ENCODE data around the gene PSMD4. TPM values are rescaled to one million over a fixed set of nuclear protein-coding genes. Genes with fewer than 3 reads are reported as not detected.

The PSMD4 gene
- total RNA-seq, 6 experiments from 2014 or later: 194 to 228 (median 217) TPM

DNA sequence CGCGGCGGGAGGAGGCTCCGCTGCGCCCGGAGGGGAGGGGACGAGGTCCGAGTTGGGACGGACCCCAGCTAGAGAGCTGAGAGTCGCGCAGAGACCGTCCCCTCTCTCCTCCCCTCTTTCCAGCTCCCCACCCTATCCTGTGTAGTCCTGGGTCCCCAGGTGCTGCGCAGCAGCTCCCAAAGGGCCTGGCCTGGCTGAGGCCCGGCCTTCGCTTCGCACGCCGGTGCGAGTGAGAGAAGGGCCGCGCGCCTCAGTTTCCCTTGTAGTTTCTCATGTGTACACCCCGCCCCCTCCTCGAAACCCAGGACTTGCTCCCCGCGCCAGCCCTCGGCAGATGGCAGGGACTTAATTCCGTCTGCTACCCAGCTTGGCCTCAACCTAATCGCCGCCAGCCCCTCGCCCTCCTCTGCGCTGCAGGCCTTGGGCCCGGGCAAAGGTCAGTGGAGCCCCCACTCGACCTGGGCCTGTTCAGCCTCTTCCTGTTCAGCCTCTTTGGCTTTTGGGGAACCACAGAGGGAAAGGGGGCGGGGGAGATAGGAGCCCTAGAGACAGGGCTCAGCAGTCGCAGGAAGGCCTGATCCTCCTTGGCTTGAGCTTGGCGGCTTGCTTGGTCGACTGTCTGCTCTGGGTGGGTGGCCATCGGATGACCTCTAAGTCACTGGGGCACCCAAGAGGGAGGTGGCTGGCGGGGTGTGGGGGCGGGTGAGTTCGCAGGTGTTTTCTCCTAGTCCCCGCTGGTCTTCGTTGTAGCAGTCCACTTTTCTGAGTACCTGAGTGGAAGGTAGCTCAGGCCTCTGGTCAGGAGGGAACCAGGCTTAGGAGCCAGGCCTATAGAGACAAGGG, 28.6 kb downstream of the PSMD4 start:
- peak overlapping the region; percentile 98 for H3K4me3 Mint-ChIP-seq
- H3K36me3 Mint-ChIP-seq (ENCODE audit: low read depth): no peaks in the 10 kb centered on the region; the same call in 1 of the 2 replicates
- H3K27me3 Mint-ChIP-seq (ENCODE audit: insufficient read depth): peaks cover 8% of the 10 kb centered on the region
- H3K9me3 Mint-ChIP-seq: no peaks in the 10 kb centered on the region
- H3K4me1 Mint-ChIP-seq (ENCODE audit: low read depth): peaks cover 16% of the 10 kb centered on the region
- no peak for TF ChIP-seq CTCF (IDR thresholded peaks at IDR 0.05)
- H3K27ac Mint-ChIP-seq: peak overlapping the region; percentile 89
- DNase-seq: no peak

DNA sequence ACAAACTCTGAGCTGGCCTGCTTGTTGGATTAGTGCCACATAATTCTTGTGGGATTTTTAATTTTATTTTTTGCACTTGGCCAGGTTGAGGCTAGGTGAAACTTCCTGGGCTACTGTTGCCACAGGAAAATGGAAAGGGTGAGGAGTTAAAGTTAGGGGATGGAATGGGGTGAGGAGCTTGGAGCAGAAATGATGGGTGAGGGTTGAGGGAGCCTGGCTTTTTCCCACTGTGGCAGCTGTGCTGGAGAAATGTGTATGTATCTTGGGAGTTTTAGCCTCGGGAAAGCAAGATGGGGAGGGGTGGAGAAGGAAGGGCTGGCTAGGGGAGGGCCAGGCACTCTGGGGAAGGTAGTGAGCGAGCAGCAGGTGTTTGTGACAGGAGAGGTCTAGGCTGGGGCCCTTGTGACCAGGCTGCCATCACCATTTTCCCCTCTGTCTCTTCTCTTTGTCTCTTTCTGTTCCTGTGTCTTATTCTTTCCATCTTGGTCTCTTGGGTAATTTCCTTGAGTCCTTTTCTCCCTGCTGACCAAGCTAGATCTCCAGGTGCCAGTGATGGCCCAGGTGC, 29.6 kb downstream of the PSMD4 start:
- H3K27me3 Mint-ChIP-seq (ENCODE audit: insufficient read depth): peaks cover 8% of the 10 kb centered on the region
- peaks cover 9% of the 10 kb centered on the region for H3K36me3 Mint-ChIP-seq (ENCODE audit: low read depth)
- no peaks in the 10 kb centered on the region for H3K9me3 Mint-ChIP-seq
- peaks cover 16% of the 10 kb centered on the region for H3K4me1 Mint-ChIP-seq (ENCODE audit: low read depth)
- peak overlapping the region; percentile 98 for H3K4me3 Mint-ChIP-seq
- peak overlapping the region; percentile 89 for H3K27ac Mint-ChIP-seq
- no peak for DNase-seq
- TF ChIP-seq CTCF (IDR thresholded peaks at IDR 0.05): no peak

- Mint-ChIP-seq H3K4me3 (no peak overlapping the region), H3K36me3 (ENCODE audit: low read depth) (peaks cover 9% of the 10 kb centered on the region), H3K4me1 (ENCODE audit: low read depth) (peaks cover 16% of the 10 kb centered on the region), H3K9me3 (no peaks in the 10 kb centered on the region), H3K27me3 (ENCODE audit: insufficient read depth) (peaks cover 15% of the 10 kb centered on the region), H3K27ac (peak overlapping the region; percentile 24; the same call in 1 of the 2 replicates)
- no peak for DNase-seq
- TF ChIP-seq CTCF (IDR thresholded peaks at IDR 0.05): no peak
Measured at GRCh38 chr1:151286619-151287340, 32.2 kb downstream of the PSMD4 start.

- Mint-ChIP-seq H3K27ac (no peak overlapping the region), H3K36me3 (ENCODE audit: low read depth) (peaks cover 9% of the 10 kb centered on the region), H3K27me3 (ENCODE audit: insufficient read depth) (peaks cover 13% of the 10 kb centered on the region), H3K4me1 (ENCODE audit: low read depth) (peaks cover 16% of the 10 kb centered on the region), H3K4me3 (no peak overlapping the region), H3K9me3 (no peaks in the 10 kb centered on the region)
- no peak for DNase-seq
- TF ChIP-seq CTCF (IDR thresholded peaks at IDR 0.05): no peak
Measured at GRCh38 chr1:151287341-151287699, 32.8 kb downstream of the PSMD4 start.

DNA sequence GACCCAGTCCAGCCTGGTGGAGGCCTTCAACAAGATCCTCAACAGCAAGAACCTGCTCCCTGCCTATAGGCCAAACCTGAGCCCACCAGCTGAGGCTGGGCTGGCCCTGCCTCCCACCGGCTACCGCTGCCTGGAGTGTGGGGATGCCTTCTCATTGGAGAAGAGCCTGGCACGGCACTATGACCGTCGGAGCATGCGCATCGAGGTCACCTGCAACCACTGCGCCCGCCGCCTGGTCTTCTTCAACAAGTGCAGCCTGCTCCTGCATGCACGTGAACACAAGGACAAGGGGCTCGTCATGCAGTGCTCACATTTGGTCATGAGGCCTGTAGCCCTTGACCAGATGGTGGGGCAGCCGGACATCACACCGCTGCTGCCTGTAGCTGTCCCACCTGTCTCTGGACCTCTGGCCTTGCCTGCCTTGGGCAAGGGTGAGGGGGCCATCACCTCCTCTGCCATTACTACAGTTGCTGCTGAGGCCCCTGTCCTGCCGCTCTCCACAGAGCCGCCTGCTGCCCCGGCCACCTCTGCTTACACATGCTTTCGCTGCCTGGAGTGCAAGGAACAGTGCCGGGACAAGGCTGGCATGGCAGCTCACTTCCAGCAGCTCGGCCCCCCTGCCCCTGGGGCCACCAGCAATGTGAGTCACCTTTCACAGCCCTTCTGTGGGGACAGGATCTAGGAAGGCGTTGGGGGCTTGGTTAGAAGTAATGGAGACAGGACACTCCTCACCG, 33.4 kb downstream of the PSMD4 start:
- Mint-ChIP-seq H3K36me3 (ENCODE audit: low read depth) (peaks cover 15% of the 10 kb centered on the region), H3K27ac (no peak overlapping the region), H3K27me3 (ENCODE audit: insufficient read depth) (peaks cover 15% of the 10 kb centered on the region), H3K4me3 (no peak overlapping the region), H3K9me3 (no peaks in the 10 kb centered on the region), H3K4me1 (ENCODE audit: low read depth) (peaks cover 16% of the 10 kb centered on the region)
- TF ChIP-seq CTCF (IDR thresholded peaks at IDR 0.05): no peak
- DNase-seq: no peak

Data from HFFc6 (cell line).